OCI-LY3 (cell line): ENCODE results near the gene CEP76.

Experiments used
- EZH2phosphoT487 ChIP-seq: fragments of 200-600 bp; shearing (Covaris generic); IDR thresholded peaks from 2 replicates; pipeline ENCODE4 v1.6.1; 2018; ENCODE audit warnings: antibody characterized with exemption, mixed run types, low read depth
- TF ChIP-seq, protein P1 (sequence below): fragments of 200-600, 300-600 bp; sonication (generic); IDR thresholded peaks from 2 replicates; pipeline ENCODE4 v1.5.1; 2014; ENCODE audit warnings: antibody characterized with exemption, low read length, low read depth

DNA sequence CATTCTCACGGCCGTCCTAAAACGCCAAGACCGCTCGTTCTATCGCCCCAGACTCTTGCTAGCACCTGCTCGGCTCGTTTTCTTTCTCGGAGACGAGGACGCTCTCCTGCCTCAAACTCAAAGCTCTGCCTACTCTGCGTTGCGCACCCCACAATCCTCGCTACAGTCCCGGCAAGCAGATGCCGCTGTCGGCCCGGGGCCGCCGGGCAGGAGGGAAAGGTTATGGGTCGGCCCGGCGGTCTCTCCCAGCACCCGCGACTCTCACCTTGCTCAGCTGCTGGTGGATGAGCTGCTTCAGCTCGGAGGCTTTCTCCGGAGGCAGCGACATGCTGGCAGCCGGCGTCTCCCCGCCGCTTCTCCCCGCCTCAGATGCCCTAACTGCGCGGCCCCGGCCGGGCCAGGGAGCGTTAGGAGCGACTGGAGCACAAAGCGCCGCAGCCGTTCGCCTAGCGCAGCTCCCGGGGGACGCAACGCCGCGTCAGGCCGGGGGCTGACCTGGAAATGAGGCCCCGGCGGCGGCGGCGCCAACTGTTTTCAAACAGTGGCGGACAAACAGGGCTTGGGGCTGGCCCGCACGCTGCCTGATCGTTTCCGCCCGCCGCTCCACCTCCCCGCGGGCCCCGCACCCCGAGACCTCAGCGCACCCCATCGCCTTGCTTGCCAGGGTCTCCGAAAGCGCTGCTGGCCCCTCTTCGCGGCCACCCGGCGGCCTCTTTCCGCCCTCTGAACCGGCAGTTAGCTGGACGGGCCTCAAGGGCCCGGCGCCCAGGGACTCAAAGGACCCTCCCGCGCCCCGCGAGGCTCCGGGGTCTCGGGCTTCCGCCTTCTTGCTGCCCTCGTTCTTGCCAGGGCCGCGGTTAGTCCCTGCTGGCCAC, at the start of gene CEP76, which contains the start of gene PSMG2:
- TF ChIP-seq, protein P1, sequence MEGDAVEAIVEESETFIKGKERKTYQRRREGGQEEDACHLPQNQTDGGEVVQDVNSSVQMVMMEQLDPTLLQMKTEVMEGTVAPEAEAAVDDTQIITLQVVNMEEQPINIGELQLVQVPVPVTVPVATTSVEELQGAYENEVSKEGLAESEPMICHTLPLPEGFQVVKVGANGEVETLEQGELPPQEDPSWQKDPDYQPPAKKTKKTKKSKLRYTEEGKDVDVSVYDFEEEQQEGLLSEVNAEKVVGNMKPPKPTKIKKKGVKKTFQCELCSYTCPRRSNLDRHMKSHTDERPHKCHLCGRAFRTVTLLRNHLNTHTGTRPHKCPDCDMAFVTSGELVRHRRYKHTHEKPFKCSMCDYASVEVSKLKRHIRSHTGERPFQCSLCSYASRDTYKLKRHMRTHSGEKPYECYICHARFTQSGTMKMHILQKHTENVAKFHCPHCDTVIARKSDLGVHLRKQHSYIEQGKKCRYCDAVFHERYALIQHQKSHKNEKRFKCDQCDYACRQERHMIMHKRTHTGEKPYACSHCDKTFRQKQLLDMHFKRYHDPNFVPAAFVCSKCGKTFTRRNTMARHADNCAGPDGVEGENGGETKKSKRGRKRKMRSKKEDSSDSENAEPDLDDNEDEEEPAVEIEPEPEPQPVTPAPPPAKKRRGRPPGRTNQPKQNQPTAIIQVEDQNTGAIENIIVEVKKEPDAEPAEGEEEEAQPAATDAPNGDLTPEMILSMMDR, result no peak
- TF ChIP-seq EZH2phosphoT487, result no peak
